HG03135 (cell line): ENCODE data around the gene CMTM8.
"Not testable (repeated sequence)": the region's sequence is repeated elsewhere in the genome, so short reads cannot be mapped to it uniquely, and the experiment has no call there.

Experiments
- ATAC-seq: cut with Tn5 transposase; IDR thresholded peaks from one replicate; pipeline ENCODE4 v1.9.1; 2021; ENCODE audit warnings: mild to moderate bottlenecking, moderate library complexity; ENCODE audit not compliant: unreplicated experiment

CMTM8 gene

GRCh38 chr3:32226875-32227500, 11.5 kb upstream of the CMTM8 start:
- ATAC-seq: no peak

DNA sequence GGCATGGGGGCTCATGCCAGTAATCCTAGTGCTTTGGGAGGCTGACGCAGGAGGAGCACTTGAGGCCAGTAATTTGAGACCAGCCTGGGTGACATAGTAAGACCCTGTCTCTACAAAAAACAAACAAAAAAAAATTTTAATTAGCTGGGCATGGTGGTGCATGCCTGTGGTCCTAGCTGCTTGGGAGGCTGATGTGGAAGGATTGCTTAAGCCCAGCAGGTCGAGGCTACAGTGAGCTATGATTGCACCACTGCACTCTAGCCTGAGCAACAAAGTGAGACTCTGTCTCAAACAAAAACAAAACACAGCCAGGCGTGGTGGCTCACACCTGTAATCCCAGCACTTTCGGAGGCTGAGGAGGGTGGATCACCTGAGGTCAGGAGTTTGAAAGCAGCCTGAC, 9.7 kb upstream of the CMTM8 start:
- not testable (repeated sequence) for ATAC-seq

DNA sequence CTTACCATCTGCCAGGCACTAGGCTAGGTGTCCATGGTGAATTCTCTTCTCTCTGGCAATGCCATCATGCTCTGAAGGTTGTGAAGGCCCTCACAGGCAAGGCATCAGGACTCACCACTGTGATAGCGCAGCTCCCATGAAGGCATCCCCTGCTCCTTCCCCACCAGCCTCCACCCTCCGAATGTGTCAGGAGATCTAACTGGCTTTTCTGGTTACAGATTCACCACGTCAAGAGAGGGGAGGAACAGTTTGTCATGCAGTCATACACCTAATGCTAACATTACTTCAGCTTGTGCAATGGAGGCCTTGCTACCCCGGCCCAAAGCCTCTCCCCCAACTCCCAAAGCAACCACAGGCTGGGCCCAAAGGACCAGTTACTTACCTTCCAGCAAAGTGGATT, 8.9 kb upstream of the CMTM8 start:
- no peak for ATAC-seq

GRCh38 chr3:32236377-32236776, 2.1 kb upstream of the CMTM8 start:
- no peak for ATAC-seq

GRCh38 chr3:32237670-32238452, 619 bp upstream of the CMTM8 start:
- no peak for ATAC-seq

- no peak for ATAC-seq
Measured at GRCh38 chr3:32239307-32240158, 1.1 kb downstream of the CMTM8 start.

DNA sequence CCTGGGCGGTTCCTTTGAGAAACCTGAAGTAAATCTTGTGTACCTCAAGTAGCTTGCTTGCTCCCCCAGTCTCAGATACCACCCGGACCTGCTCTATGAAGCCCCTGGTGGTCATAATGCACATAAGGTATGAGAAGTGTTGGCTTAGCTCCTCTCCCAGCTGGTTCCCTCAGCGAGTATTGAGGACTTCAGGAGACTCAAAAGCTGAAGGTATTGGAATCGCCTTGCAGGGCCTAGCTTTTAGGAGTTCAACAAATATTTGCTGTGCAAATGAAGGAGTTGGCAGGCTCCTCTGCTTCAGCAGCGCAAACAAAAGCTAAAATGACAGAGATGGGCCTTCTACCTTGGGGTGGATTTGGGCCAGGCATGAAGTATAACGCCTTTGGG, 1.7 kb downstream of the CMTM8 start:
- ATAC-seq: no peak

- no peak for ATAC-seq
Measured at GRCh38 chr3:32241100-32241499, 2.6 kb downstream of the CMTM8 start.

DNA sequence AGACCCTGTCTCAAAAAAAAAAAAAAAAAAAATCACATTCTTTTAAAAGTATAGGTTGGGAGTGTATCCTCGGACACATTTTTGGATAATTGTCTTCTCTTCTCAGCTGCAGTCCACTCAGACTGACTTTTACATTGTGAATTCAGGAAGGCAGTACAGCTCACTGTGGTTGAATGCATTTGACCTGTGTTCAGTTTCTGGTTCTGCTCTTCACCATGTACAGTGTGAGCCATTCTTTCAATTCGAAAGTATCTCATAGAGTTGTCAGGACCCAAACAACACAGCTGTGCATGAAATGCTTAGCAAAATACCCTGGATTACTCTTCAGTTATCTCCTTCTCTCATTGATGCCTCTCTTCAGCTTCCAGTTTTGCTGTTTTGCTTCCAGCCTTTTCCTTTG, 5.0 kb downstream of the CMTM8 start:
- ATAC-seq: no peak

DNA sequence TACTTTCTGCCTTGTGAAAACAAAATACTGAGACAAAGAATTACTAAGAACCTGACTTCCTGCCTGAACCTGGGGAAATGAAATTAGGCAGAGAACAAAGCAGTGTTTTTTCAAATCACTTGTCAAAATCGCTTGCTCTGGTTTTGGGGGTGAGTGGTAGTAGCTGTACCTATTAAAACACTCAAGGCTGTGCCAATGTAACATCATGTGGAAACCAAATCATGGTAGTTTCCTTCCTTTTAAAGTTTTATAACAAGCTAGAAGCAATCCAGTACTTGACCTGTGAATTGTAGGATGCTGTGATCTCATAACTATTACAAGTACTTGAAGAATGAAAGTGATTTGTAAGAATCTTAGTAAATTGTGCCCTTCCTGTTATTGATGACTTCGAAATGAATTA, 6.7 kb downstream of the CMTM8 start:
- ATAC-seq: no peak

DNA sequence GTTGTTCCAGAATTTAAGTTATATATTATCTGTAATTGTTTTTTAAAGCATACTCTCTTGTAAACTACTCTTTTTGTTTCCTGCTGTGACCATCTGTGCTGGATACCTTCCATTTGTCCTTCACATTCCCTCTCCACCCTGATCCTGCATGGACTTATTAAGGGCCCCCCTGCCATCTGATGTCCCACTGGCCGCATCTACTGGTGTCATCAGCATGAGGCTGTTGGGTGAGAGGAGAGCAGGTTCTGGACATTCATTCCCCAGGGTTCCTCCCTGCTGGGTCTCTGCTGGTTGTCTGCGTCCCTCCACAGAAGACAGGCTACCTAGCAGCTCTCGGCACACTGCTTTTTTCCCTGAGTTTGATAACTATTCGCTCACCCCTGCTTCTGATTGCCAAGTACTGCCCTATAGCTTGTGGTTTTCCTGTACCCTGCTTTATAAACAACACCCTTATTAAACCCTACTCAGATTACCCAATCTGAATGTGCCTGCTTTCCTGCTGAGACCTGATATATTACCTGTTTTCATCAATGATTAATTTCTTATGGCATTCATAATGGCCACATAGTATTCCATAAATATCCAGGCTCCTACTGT, 7.7 kb downstream of the CMTM8 start:
- ATAC-seq: no peak

DNA sequence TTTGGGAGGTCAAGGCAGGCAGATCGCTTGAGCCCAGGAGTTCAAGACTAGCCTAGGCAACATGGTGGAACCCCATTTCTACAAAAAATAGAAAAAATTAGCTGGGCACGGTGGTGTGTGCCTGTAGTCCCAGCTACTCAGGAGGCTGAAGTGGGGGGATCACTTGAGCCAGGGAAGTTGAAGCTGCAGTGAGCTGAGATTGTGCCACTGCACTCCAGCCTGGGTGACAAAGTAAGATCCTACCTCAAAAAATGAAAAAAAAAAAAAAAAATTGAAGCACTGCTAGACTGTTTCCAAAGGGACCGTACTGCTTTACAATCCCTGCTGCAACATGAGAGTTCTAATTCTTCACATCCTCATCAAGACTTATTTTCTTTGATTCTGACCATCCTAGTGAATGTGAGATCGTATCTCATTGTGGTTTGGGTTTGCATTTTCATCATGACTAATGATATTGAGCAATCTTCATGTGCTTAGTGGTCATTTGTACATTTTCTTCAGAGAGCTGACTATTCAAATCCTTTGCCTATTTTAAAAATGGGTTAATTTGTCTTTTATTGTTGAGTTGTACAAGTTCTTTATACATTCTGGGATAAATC, 10.8 kb downstream of the CMTM8 start:
- no peak for ATAC-seq

- no peak for ATAC-seq
Measured at GRCh38 chr3:32254268-32254667, 15.8 kb downstream of the CMTM8 start.

DNA sequence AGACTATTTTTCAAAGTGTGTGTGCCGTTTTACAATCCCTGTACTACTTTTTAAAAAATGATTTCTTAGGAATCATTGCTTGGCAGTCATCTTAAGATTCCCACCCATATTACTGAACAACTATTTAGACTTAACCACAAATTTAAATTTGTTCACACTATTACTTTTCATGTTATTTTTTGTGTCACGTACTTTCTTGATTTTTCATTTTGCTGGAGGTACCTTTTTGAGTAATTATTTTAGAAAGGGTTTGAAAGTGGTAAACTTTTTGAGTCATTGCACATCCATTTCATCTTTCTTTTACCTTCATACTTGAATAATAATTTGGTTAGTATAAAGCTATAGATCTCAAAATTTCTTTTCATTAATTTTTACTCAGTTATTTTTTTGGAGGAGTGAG, 16.9 kb downstream of the CMTM8 start:
- no peak for ATAC-seq

DNA sequence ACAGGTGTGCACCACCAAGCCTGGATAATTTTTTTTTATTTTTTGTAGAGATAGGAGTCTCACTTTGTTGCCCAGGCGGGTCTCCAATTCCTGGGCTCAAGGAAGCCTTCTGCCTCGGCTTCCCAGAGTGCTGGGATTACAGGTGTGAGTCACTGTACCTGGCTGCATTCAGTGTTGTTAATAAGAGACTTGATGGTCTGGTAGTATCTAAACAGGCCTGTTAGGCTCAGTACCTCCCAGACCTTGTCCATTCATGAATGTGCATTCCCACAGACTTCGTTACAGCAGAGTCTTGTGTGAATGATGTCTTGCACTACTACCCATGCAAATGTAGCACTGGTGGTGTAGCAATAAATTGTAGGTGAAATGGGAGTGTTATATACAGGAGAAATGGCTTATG, 17.7 kb downstream of the CMTM8 start:
- ATAC-seq: no peak

- ATAC-seq: no peak
Measured at GRCh38 chr3:32257042-32257441, 18.6 kb downstream of the CMTM8 start.

GRCh38 chr3:32257641-32258438, 19.4 kb downstream of the CMTM8 start:
- ATAC-seq: no peak

DNA sequence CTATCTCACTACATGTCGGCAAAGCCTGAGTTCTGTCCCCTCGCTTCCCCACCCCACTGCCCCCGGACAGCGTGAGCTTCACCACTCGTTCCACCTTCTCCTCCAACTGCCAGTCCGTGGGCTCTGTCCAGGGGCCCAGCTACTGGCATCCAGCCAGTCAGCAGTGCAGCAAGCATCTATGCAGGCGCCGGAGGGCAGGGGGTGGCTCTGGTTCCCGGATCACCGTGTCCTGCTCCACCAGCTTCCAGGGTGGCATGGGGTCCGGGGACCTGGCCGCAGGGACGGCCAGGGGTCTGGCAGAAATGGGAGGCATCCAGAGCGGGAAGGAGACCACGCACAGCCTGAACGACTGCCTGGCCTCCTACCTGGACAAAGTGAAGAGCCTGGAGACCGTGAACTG, 20.4 kb downstream of the CMTM8 start:
- no peak for ATAC-seq

DNA sequence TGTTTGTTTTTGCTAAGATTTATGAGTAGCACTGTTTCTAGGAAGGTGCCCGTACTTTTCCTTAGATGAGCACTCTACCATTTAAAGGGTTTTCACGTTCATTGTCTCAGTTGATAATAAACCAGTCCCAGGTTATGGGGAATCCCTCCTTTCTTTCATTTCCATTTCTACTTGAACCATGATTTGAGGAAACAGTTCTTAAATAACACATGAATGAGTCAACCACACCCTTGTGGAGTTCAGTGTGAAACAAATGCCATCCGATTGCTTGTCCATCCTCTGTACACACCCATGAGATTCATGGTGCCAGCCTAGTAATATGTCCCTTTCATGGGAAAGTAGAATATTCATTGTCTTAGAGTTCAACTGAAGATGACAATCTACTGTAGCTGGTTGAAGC, 23.1 kb downstream of the CMTM8 start:
- no peak for ATAC-seq

DNA sequence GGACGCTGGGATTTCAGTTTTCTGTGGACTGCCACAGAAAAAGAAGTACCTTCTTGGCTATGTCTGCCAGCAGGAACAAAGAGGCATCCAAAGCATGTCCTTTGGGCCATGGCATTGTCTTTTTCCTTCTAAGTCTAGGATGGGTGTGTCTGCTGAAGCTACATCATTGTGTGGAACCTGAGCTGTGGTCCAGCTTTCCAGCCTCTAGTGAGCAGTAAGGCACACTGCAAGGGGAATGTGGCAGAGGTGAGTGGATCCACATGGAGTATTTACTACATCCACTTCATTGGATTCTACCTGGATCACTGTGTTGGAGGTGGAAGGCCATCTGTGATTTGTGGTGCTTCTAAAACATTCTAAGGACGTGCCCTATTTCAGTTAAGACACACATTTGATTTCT, 23.7 kb downstream of the CMTM8 start:
- no peak for ATAC-seq
